22Rv1 (cell line): ENCODE results near the gene ANK3.
"Not testable (repeated sequence)": the region's sequence is repeated elsewhere in the genome, so short reads cannot be mapped to it uniquely, and the experiment has no call there.

Experiments used
- H3K27ac ChIP-seq: fragments of 450-650 bp; 2 replicates; pipeline ENCODE4 v1.5.1; 2017
- CTCF ChIP-seq: fragments of 450-650 bp; IDR thresholded peaks from 2 replicates; pipeline ENCODE4 v1.5.1; 2017; ENCODE audit warnings: mild to moderate bottlenecking
- ZFX ChIP-seq: fragments of 450-650 bp; IDR thresholded peaks from 2 replicates; pipeline ENCODE4 v1.6.1; 2017; ENCODE audit warnings: antibody characterized with exemption, borderline replicate concordance

The ANK3 gene

GRCh38 chr10:60299390-60299778 is 90.3 kb downstream of the ANK3 start:
- no peak overlapping the region for H3K27ac ChIP-seq
- TF ChIP-seq ZFX (no peak), CTCF (no peak)

GRCh38 chr10:60298408-60299389 is 91.0 kb downstream of the ANK3 start:
- no peak for TF ChIP-seq CTCF
- no peak for TF ChIP-seq ZFX
- no peak overlapping the region for H3K27ac ChIP-seq

GRCh38 chr10:60296073-60296472 is 93.6 kb downstream of the ANK3 start:
- TF ChIP-seq ZFX (no peak), CTCF (no peak)
- H3K27ac ChIP-seq, result no peak overlapping the region

GRCh38 chr10:60295028-60295937 is 94.4 kb downstream of the ANK3 start:
- no peak overlapping the region for H3K27ac ChIP-seq
- no peak for TF ChIP-seq ZFX
- TF ChIP-seq CTCF, result no peak

GRCh38 chr10:60293581-60294175 is 96.0 kb downstream of the ANK3 start:
- TF ChIP-seq CTCF (no peak), ZFX (no peak)
- H3K27ac ChIP-seq, result no peak overlapping the region

- TF ChIP-seq CTCF (no peak), ZFX (no peak)
- H3K27ac ChIP-seq, result no peak overlapping the region
Observed at GRCh38 chr10:60292998-60293397, 96.7 kb downstream of the ANK3 start.

- H3K27ac ChIP-seq, result not testable (repeated sequence)
Observed at GRCh38 chr10:60292536-60292935, 97.1 kb downstream of the ANK3 start.
